Neural progenitor cell (in vitro differentiated cells): ENCODE data around the gene PLXNC1.

ENCODE experiments used
- CTCF ChIP-seq: fragments of 200-600 bp; sonication (generic); IDR thresholded peaks from 2 replicates; pipeline ENCODE4 v1.5.1; 2017; ENCODE audit warnings: antibody characterized with exemption, mild to moderate bottlenecking
- EZH2 ChIP-seq: fragments of 200-600 bp; sonication (generic); IDR thresholded peaks from 2 replicates; pipeline ENCODE4 v1.6.1; 2017; ENCODE audit warnings: antibody characterized with exemption, mild to moderate bottlenecking, moderate library complexity
- EZH2phosphoT487 ChIP-seq: fragments of 200-600 bp; sonication (generic); IDR thresholded peaks from 2 replicates; pipeline ENCODE4 v1.6.1; 2017; ENCODE audit warnings: antibody characterized with exemption

GRCh38 chr12:94192506-94192905 is 44.1 kb downstream of the PLXNC1 start:
- no peak for TF ChIP-seq CTCF
- TF ChIP-seq EZH2: no peak
- TF ChIP-seq EZH2phosphoT487: no peak
